Nasal cavity respiratory epithelium epithelial cell of viscerocranial mucosa (primary cell): Measurements from ENCODE around the gene PIP4K2C. TPM values are rescaled to one million over a fixed set of nuclear protein-coding genes. Genes with fewer than 3 reads are reported as not detected.

Experiments used
- total RNA-seq: library from RNA; depleted of rRNA; stranded (reverse); fragments of >200 nt; gene quantifications from 2 replicates; pipeline ENCODE4 v1.2.3, GENCODE V29; 2014

Gene PIP4K2C
- total RNA-seq, result 47.8 and 62.5 TPM in 2 replicates

GRCh38 chr12:57590864-57591781 is at the start of gene PIP4K2C:
Gene PIP4K2C (plus strand): TSS chr12:57591192. CDS start chr12:57591290, 98 bp downstream.

GRCh38 chr12:57546438-57547287 is 44.3 kb upstream of the PIP4K2C start, which contains the start of gene DCTN2:
Gene DCTN2 (minus strand): TSS chr12:57547192. CDS start chr12:57547063, 129 bp downstream.

GRCh38 chr12:57549909-57550640 is 40.9 kb upstream of the PIP4K2C start, which contains the start of gene KIF5A:
Gene KIF5A (plus strand): TSS chr12:57550044. CDS start chr12:57550272, 228 bp downstream.

GRCh38 chr12:57604454-57604991 is 13.5 kb downstream of the PIP4K2C start, which contains the start of gene DTX3:
Gene DTX3 (plus strand): TSS chr12:57604824. CDS start chr12:57606518, 1,694 bp downstream.

GRCh38 chr12:57611108-57611826 is 20.3 kb downstream of the PIP4K2C start, which contains the start of gene ARHGEF25:
Gene ARHGEF25 (plus strand): TSS chr12:57611435. CDS start chr12:57611895, 460 bp downstream.

GRCh38 chr12:57632958-57633840 is 42.2 kb downstream of the PIP4K2C start, which contains the start of gene B4GALNT1:
Gene B4GALNT1 (minus strand): TSS chr12:57633201. CDS start chr12:57632132, 1,069 bp downstream.

Other genes with a start within 250 kb of the PIP4K2C start
- gene R3HDM2, start 160.1 kb upstream of the PIP4K2C start, total RNA-seq, result 10.9 and 28.5 TPM in 2 replicates
- not detected in 2 replicates for gene INHBC, start 156.4 kb upstream of the PIP4K2C start, total RNA-seq
- 0.34 and 1.5 TPM in 2 replicates for gene INHBE, start 135.9 kb upstream of the PIP4K2C start, total RNA-seq
- under 0.01 and 0.14 TPM in 2 replicates for gene GLI1, start 131.4 kb upstream of the PIP4K2C start, total RNA-seq
- not detected in 2 replicates for gene ARHGAP9, start 111.3 kb upstream of the PIP4K2C start, total RNA-seq
- gene MARS1, start 103.1 kb upstream of the PIP4K2C start, total RNA-seq, result 351 and 458 TPM in 2 replicates
- gene DDIT3, start 70.7 kb upstream of the PIP4K2C start, total RNA-seq, result 128 and 270 TPM in 2 replicates
- gene MBD6, start 68.4 kb upstream of the PIP4K2C start, total RNA-seq, result 3.4 and 19.0 TPM in 2 replicates
- gene DCTN2, start 44.0 kb upstream of the PIP4K2C start, total RNA-seq, result 68.7 and 104 TPM in 2 replicates
- gene KIF5A, start 41.1 kb upstream of the PIP4K2C start, total RNA-seq, result under 0.01 and 0.21 TPM in 2 replicates
- 3.1 and 7.0 TPM in 2 replicates for gene DTX3, start 13.6 kb downstream of the PIP4K2C start, total RNA-seq
- under 0.01 and 0.43 TPM in 2 replicates for gene ARHGEF25, start 20.2 kb downstream of the PIP4K2C start, total RNA-seq
- 0.07 TPM in 1 of 2 replicates, not detected in the other for gene B4GALNT1, start 42.0 kb downstream of the PIP4K2C start, total RNA-seq
- 188 and 209 TPM in 2 replicates for gene OS9, start 102.9 kb downstream of the PIP4K2C start, total RNA-seq
- under 0.01 and 0.07 TPM in 2 replicates for gene AGAP2, start 147.6 kb downstream of the PIP4K2C start, total RNA-seq
- 42.8 and 93.6 TPM in 2 replicates for gene TSPAN31, start 153.8 kb downstream of the PIP4K2C start, total RNA-seq
- gene CDK4, start 161.1 kb downstream of the PIP4K2C start, total RNA-seq, result 108 and 152 TPM in 2 replicates
- gene MARCHF9, start 163.9 kb downstream of the PIP4K2C start, total RNA-seq, result 6.5 and 9.7 TPM in 2 replicates
- gene CYP27B1, start 175.9 kb downstream of the PIP4K2C start, total RNA-seq, result 1.5 and 4.1 TPM in 2 replicates
- gene METTL1, start 180.9 kb downstream of the PIP4K2C start, total RNA-seq, result 8.5 and 9.5 TPM in 2 replicates
- gene EEF1AKMT3, start 181.4 kb downstream of the PIP4K2C start, total RNA-seq, result 6.8 and 7.7 TPM in 2 replicates
- gene TSFM, start 191.6 kb downstream of the PIP4K2C start, total RNA-seq, result 17.1 and 17.3 TPM in 2 replicates
- 0.34 and 3.3 TPM in 2 replicates for gene AVIL, start 227.5 kb downstream of the PIP4K2C start, total RNA-seq